DLD1 (cell line): ENCODE data around the gene MALRD1.
"Not testable (repeated sequence)": the region's sequence is repeated elsewhere in the genome, so short reads cannot be mapped to it uniquely, and the experiment has no call there.

Source experiments
- in situ Hi-C: cut with HindIII; loops from 2 replicates; pipeline ENCODE4 v1.10.0; 2017; ENCODE audit warnings: low sequenced_read_pairs

The MALRD1 gene

DNA sequence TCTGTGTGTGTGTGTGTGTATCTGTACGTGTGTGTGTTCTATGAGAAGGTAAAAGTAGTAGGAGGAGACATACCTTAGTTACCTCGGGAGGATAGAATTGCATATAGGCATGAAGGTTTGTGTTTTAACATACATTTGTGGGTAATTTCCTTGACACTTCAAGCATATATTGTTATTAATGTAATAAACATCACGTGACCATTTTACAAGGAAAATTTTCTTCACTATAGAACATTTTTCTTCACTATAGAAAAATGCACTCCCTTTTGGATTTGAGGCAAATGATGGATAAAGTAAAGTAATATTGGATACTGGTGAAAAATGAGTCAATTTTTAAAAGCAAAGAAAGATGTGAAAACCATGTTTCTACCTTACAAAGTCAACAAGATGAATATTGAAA, 640.6 kb downstream of the MALRD1 start:
- in situ Hi-C loops, result no loop called here

DNA sequence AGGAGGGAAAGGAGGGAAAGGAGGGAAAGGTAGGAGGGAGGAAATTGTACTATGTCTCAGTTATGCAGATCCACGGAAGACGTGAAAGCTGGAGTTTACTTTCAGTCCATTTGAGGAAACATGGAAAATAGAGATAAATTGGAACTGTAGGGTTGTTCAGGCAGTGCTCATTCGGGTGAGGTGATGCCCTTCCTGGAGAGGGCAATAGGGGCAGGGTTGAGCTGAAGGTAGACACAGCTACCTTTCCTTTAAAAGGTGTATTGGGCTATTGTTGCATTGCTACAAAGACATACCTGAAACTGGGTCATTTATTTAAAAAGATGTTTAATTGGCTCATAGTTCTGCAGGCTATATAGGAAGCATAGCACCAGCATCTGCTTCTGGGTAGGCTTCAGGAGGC, 650.7 kb downstream of the MALRD1 start:
- in situ Hi-C loops, result no loop called here

DNA sequence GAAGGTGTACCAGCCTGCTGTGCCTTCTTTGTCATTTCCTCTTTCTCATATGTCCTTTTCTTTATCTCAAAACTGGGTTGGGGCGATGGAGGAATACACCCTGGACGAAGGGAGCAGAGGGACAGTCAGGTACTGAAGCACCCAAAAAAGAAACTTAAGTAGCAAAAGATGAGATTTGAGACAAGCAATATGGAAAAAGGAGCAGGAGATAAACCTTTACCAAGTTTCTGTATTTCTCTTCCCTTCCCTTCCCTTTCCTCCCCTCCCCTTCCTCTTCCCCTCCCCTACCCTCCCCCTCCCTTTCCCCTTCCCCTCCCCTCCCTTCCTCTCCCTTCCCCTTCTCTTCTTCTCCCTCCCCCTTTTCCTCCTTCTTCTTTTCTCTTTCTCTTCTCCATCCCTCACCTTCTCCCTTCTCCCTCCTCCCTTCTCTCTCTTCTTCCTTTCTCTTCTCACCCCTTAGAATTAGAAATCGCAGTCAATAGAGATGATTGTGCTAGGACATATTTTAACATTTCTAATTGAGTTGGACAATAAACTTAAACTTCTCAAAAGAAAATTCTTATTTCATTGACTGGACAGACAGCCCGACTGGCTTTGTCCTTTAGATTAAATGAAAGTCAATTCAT, 652.9 kb downstream of the MALRD1 start:
- in situ Hi-C loops, result no loop called here

DNA sequence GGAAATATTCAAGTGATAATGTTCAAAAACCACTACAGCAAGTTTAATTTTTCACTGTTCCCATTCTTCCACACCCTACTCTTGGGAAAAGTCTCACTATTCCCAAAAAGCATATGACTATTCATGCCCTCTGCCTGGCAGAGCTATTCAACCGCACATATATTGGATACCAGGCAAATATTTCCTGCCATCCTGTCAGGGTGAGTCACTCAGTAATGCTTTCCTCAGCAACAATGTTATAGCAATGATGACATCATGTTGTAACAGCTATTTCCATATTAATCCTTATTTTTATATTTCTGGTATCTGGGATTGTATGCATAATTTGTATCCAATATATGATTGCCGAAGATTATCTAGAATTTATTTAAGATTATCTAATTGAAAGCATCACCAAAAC, 653.6 kb downstream of the MALRD1 start:
- in situ Hi-C loops, result no loop called here

DNA sequence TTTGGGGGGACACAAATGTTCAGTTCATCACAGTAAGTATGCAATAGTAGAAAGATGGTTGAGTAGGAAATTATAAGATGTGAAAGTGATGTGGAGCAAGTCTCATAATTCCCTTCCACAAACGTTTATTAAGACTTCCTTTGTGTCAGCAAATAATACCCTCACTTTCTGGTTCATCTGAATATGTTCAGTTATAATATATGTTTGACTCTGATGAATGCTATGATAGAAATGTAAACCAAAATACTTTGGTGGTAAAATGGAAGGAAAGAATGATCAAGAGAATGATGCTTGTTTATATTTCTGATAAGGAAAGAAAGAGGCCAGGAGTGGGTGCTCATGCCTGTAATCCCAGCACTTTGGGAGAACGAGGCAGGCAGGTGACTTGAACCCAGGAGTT, 655.9 kb downstream of the MALRD1 start:
- in situ Hi-C loops, result no loop called here

DNA sequence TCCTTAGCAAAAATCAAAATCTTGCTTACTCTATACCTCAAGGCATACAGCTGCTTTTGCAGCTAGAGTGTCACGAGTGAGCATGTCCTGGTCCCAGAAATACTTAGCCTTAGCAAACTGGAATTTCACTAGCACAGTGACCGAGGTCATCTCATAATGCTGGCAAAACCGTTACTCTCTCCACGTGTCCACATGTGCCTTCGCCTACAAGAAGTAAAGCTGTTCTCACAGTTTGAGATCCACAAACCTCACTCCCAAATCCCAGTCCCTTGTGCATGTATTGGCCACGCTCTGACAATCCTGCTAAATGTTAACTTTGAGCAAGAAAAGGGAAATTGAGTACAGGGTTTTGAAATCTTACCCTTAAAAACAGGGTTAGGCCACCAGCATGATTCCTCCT, 656.6 kb downstream of the MALRD1 start:
- in situ Hi-C loops, result no loop called here

DNA sequence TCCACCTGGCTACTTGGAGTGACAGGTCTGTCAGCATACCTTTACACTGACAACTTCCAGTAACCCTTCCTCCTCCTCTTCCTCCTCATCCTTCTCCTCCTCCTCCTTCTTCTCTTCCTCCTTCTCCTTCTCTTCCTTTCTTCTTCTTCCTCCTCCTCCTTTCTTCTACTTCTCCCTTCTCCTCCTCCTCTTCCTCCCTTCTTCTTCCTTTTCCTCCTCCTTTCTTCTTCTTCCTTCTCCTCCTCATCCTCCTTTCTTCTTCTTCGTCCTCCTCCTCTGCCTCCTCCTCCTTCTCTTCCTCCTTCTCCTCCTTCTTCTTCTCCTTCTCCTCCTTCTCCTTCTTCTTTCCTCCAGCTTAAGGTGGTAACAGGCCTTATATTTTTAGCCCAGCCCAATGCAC, 658.3 kb downstream of the MALRD1 start:
- in situ Hi-C loops, result no loop called here

DNA sequence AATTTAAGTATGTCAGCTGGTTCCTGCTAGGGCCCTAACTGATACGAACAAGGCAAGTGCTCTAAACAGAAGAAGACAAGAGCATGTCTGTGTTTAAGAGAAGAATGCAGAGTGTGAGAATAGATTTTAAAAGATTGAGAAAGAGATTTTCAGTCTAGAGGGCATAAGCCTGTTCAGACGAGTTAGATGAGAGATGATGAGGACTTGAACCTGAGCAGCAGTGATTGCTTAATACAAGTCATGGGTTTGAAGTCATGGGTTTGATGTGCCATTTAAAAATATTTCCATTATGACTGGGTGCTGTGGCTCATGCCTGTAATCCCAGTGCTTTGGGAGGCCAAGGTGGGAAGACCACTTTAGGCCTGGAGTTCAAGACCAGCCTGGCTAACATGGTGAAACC, 658.8 kb downstream of the MALRD1 start:
- in situ Hi-C loops, result no loop called here

DNA sequence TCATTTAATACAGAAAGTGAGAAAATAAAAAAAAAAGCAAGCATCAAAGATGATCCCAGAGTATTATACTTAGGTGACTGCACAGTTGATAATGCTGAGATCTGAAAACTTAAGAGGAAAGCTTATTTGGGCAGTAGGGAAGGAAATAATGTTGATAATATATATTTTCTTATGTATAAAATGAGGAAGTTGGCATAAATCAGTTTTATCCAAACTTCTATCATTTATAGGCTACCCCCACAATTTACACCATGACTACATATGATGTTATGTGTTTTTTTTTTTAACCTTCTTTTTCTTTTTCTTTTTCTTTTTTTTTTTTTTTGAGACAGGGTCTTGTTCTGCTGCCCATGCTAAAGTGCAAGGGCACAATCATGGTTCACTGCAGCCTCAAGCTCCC, 659.4 kb downstream of the MALRD1 start:
- in situ Hi-C loops, result no loop called here

DNA sequence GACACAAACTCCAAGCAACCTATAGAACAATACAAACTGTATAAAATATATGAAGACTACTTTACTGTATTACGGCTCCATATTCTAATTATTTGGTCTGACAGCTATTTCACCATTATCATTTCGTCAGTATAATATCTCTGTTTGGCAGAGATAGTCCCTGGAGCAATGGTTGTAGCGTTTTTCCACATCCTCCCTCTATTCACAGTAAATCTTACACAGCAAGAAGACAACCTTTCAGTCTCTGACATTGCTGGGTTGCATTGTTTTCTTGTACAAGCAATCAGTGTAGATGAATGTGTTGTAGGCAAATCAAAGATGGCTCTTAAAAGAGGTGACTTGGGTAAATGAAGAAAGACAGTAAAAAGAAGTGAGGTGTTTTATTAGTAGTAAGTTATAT, 662.0 kb downstream of the MALRD1 start:
- in situ Hi-C loops, result no loop called here

DNA sequence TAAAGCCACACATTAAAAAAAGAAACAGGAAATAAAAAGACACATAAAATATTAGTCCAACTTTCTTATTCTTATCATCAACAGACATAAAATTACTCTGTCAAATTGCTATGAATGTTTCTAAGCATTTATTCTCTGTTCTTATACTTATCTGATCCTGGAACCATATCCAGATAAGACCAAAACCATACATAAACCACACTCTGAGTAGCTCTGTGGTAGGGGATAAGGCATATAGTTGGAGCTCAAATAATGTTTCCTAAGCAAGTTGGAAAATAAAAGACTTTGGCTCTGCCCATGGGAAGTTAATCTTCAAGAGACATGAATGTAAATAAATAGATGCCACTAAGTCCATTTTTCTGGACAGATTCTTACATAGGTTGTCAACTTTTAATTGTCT, 664.6 kb downstream of the MALRD1 start:
- in situ Hi-C loops, result no loop called here

DNA sequence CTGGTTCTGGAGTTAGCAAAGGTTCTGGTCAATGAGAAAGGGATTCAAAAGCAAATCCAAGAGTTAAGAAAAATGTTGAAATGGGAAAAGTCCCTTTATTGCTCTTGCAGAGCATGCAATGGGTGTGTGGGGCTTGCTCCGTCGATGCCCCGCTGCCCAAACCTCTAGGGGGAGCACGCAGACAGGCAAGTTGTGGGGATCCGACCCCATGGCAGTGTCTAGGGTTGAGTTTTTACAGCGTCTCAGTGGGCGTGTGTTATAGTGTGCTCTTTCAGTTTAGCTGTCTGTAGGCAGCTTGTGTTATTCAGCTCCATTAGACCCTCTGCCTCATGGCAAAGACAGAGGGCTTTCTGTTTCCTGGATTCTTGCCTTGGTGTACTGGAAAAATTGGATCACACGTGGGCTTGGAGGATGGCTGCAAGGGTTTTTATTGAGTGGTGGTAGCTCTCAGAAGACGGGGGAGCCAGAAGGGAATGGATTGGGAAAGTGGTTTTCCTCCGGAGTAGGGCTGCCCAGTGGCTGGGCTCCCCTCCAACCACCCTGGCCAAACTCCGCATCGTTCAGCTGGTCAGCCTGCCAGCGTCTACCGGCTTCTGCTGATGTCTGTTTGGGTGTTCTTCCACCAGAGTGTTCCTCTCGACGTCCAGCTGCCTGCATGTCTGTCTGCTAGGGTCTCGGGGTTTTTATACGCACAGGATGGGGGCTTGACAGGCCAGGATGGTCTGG, 665.4 kb downstream of the MALRD1 start:
- in situ Hi-C loops, result no loop called here

DNA sequence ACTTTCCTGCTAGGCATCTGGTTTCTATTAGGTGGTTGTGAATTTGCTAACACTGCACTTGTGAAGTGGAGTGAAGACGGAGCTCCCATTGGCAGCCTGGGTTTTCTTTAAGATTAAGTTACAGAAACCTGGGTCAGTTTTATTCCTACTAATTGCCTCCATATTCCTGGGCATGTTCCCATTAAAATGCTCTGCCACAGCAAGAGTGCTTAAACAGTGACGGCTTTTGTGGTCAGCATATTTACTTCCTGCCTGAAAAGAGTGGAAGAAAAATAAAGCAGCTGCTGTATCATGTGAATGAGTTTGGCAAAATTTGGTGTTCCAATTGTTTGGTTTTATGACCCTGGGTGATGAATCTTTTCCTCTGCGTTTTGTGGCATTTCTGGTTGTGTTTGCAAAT, 670.7 kb downstream of the MALRD1 start:
- in situ Hi-C loops, result no loop called here

DNA sequence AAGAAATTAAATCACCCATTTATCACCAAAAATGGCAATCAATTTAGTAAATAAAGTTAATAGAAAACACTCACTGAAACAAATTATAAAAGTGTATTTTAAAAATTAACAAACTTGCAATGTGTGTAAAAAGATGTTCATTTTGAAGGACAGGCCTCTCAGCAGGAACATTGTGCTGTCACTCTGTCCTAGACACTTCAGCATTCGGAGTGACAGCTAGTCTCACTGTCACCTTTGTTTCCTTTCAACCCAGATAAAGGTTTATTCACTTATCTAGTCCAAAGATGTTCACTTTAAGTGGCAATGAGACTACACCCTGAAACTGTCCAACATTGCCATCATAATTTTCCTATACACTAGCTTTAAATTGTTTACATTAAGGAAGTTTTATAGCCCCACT, 675.7 kb downstream of the MALRD1 start:
- in situ Hi-C loops, result no loop called here

DNA sequence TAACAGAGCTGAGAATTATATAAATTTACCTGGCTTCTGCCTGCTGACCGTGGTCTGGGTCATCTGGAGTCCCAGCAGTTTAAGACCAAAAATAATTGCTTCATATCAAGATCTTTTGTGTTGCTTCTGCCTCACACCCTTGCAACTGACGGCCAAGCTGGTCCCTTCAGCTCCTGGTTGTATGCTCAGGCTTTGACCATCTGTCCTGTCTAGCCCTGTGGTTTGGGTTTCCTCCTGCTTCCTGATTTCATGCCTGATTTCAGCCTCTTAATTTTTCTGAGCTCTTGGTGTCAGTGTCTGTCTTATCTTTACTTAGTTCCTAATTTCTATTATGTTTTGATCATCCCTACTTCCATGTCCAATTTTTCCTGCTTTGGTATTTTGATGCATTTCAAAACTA, 679.8 kb downstream of the MALRD1 start:
- in situ Hi-C loops, result no loop called here

DNA sequence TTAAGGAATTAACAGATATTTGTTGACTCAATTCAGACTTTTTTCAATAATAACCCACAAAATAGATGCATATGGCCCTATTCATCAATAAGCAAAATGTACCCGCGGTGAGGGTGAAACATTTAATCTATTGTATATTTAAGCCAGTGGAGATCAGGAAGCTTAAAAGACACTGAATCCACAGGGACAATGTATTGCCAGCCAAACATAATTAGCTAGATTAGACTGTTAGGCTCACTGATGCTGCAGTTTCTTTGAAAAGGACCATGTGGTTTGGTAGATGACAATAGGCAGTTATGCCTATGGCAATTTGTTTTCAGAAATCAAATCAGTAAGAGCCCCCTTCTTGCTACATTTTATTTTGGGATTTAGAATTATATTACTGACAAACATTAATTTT, 680.4 kb downstream of the MALRD1 start:
- in situ Hi-C loops, result no loop called here

DNA sequence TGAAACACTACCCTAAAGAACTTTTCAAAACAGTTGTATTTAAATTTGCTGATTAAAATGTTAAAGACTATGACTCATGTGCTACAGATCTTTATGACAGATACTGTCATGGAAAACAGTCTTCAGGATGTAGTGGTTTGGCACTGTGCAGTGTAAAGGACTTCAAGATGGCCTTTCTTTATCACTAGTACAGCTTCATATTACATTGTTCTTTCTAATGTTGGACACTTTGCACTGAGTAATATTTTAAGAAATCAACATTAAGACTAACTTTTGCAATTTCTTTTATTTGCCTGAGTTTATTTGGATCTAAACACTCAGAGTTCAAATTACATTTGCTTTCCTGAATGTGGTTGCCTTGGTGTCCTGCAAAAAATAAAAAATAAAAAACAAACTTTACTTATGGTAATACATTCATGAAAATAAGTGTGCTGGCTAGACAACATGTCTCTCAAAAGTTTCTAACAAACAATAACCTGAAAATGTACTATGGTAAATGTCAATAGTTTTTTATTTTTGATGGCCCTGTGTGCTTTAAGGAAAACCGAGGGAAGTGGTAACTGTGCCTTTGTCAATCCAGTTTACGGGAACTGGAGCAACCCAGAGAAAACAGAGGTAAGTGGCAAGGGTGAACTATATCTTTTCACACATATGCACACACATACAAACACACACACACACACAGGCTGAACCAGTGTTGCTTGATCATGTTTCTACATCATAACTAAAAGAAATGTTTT, 681.7 kb downstream of the MALRD1 start:
- in situ Hi-C loops, result no loop called here

DNA sequence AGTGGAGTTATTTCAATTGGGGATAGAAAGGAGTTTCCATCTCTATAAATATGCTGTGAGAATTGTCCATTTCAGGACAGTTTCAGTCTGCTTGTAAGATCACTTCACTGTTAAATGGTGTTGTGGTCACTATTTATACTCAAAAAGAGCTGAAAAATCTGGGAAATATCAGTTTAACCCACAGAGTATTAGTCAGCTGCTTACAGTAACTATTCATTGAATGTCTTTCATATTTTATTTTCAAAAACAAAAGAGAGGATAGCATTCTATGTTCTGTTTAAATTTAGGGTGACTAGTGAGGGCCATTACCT, 682.3 kb downstream of the MALRD1 start:
- in situ Hi-C loops, result no loop called here

DNA sequence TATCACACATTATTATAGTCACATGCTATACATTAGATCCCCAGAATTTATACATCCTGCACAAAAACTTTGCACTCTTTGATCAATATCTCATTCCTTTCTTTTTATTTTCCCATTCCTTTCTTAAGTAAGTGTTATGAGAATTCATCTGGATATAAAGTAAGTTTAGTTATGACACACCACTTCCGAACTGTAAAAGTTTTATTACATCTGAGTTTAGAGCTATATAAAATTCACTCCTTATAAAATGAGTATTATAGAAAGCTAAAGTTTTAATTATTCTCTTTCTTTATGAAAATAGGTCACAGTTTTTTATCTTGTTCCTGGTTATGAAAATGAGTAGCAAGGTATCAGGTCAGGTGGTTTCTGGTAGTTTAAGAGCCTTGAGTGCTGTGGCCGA, 683.0 kb downstream of the MALRD1 start:
- in situ Hi-C loops, result no loop called here

DNA sequence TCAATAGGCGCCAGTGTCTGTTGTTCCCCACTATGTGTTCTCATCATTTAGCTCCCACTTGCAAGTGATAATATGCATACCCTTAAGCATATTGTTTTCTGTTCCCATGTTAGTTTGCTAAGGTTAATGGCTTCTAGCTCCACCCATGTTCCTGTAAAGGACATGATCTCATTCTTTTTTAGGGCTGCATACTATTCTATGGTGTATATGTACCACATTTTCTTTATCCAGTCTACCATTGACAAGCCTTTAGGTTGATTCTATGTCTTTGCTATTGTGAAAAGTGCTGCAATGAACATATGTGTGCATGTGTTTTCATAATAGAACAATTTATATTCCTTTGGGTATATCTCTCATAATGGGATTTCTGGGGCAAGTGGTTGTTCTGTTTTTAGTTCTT, 689.8 kb downstream of the MALRD1 start:
- in situ Hi-C loops, result no loop called here

DNA sequence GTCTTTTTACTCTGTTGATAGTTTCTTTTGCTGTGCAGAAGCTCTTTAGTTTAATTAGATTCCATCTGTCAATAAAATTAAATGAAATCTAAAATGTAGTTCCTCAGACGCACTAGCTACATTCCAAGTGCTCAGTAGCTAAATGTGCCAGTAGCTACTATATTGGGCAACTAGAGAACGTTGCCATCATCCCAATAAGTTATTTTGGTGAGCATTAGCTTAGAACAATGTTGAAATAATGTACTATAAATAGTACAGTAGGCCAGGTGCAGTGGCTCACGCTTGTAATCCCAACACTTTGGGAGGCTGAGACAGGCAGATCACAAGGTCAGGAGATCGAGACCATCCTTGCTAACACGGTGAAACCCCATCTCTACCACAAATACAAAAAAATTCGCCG, 690.6 kb downstream of the MALRD1 start:
- in situ Hi-C loops, result not testable (repeated sequence)

DNA sequence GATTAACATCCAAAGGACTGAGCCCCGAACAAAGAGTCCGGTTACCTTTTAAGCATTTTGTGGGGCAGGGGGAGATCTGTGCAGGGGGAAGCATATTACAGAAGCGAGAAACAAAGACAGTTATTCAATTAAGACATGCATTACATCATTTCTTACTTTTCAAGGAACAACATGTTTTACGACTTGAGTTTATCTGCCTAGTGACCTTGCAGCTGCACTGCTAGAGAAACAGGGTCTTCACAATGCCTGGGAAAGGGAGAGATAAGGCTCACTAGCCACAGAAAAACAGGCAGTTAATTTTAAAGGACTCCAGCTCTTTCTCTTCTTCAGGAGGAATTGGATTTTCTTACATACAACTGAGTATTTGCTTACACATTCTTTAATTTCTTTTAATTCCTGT, 693.5 kb downstream of the MALRD1 start:
- in situ Hi-C loops, result not testable (repeated sequence)
